NB4 (cell line): ENCODE data around the gene CDCP2.

Experiments used
- DNase-seq: peaks from one replicate; pipeline ENCODE4 v3.0.0; 2010; ENCODE audit warnings: low read depth
- H3K4me3 ChIP-seq: one replicate; pipeline ENCODE4 v1.5.1; 2011; ENCODE audit warnings: mild to moderate bottlenecking, low read depth, low read length, moderate library complexity
- MYC ChIP-seq: IDR thresholded peaks from 2 replicates; pipeline ENCODE4 v1.6.1; 2011; ENCODE audit warnings: low read depth, low read length
- POLR2A ChIP-seq: IDR thresholded peaks from 2 replicates; pipeline ENCODE4 v1.6.1; 2011; ENCODE audit warnings: mild to moderate bottlenecking; ENCODE audit not compliant: insufficient read length; ENCODE audit errors: extremely low read depth
- TF ChIP-seq, protein P1 (sequence below): IDR thresholded peaks from 2 replicates; pipeline ENCODE4 v1.6.1; 2011; ENCODE audit warnings: low read depth, low read length
- TF ChIP-seq, protein P2 (sequence below): IDR thresholded peaks from one replicate; pipeline ENCODE4 v1.5.1; 2012; ENCODE audit warnings: low read depth, low read length

Gene CDCP2

DNA sequence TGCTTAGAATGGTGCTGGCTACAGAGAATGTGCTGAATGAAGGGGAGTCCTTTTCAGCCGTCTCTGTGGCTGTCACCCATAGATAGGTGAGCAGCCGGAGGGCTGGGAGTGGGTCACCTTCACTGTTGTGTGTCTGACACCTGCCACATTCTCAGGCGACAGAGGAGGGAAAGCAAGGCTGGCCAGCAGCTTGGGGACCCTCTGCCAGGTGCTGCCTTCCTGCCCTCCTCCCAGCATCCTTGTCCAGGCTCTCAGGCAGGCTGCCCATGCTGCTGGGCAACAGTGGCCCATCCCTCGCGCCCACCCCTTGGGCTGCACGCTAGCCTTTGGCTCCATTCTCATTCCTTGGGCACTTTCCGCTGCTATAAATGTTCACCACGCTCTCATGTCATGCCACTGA is 24.9 kb upstream of the CDCP2 start:
- DNase-seq, result no peak
- TF ChIP-seq POLR2A, result no peak
- TF ChIP-seq, protein P1, sequence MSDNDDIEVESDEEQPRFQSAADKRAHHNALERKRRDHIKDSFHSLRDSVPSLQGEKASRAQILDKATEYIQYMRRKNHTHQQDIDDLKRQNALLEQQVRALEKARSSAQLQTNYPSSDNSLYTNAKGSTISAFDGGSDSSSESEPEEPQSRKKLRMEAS, result no peak
- no peak for TF ChIP-seq MYC
- TF ChIP-seq, protein P2, sequence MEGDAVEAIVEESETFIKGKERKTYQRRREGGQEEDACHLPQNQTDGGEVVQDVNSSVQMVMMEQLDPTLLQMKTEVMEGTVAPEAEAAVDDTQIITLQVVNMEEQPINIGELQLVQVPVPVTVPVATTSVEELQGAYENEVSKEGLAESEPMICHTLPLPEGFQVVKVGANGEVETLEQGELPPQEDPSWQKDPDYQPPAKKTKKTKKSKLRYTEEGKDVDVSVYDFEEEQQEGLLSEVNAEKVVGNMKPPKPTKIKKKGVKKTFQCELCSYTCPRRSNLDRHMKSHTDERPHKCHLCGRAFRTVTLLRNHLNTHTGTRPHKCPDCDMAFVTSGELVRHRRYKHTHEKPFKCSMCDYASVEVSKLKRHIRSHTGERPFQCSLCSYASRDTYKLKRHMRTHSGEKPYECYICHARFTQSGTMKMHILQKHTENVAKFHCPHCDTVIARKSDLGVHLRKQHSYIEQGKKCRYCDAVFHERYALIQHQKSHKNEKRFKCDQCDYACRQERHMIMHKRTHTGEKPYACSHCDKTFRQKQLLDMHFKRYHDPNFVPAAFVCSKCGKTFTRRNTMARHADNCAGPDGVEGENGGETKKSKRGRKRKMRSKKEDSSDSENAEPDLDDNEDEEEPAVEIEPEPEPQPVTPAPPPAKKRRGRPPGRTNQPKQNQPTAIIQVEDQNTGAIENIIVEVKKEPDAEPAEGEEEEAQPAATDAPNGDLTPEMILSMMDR, result no peak
- H3K4me3 ChIP-seq, result no peak overlapping the region

DNA sequence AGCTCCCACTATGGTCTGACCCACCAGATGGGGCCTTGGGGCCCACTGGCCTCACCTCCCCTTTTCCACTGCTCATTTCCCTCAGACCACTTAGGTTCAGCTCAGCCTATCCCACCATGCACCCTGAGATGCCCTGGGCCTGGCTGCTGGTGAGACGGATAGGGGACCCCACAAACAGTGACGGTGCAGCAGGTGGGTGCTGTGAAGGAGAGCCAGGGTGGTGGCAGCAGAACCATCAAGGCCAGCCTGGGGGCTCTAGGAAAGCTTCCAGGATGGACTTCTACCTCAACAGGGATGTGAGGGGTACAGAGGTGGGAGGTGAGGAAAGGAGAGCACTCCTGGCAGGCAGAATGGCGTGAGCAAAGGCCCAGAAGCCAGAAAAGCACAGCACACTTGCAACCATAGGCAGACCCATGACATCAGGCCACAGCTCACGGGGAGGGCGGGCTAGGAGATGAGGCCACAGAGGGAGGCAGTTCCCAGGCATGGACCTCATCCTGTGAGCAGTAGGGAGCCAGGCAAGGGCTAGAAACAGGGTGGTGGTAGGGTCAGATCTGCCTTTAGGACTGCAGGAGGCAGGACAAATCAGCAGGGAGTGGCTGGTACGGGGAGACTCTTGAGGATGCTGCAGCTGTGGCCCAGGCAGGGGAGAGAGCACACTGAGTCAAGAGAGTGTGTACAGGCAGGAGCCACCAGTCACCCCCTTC is 24.0 kb upstream of the CDCP2 start:
- TF ChIP-seq MYC, result no peak
- TF ChIP-seq, protein P2, result no peak
- no peak for TF ChIP-seq POLR2A
- TF ChIP-seq, protein P1, result no peak
- no peak for DNase-seq
- no peak overlapping the region for H3K4me3 ChIP-seq

DNA sequence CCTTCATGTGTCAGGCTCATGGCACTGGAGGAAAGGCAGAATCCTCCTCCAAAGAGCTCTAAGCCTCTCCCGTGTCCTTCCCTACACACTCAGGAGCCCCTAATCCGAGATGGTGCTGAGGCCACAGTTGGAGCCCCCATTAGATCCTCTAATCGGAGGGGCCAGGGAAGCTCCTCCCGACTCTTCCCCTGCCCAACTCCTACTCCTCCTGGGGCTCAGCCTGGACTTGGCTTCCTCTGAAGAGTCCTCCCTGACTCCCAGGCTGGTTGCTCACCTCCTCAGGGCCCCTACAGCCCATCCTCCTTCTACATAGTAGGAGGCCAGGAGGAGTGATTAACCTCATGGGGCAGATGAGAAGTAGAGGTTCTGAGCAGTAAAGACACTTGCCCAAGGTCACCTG is 21.3 kb upstream of the CDCP2 start:
- DNase-seq, result no peak
- H3K4me3 ChIP-seq, result no peak overlapping the region
- TF ChIP-seq, protein P2, result no peak
- TF ChIP-seq, protein P1, result no peak
- no peak for TF ChIP-seq MYC
- no peak for TF ChIP-seq POLR2A

DNA sequence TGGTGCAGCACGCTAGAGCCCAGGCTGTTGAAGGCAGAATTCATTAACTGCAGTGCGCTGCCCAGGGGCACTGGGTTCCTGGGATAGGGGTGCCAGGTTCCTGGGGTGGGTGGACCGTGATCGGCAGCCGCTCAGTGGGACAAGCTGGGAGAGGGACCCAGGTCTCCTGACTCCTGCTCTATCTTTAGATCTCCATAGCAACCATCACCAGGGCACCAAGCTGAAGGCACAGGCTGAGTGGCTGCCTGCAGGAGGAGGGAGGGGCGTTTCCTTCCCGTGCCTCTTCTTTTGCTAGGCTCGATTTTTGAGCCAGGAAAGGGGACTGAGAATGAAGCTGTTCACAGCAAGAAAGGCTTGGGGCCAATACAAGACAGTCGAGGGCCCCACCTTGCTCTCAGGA is 20.9 kb upstream of the CDCP2 start:
- TF ChIP-seq, protein P1, result no peak
- TF ChIP-seq POLR2A (no peak), MYC (no peak)
- TF ChIP-seq, protein P2, result no peak
- no peak overlapping the region for H3K4me3 ChIP-seq
- no peak for DNase-seq

DNA sequence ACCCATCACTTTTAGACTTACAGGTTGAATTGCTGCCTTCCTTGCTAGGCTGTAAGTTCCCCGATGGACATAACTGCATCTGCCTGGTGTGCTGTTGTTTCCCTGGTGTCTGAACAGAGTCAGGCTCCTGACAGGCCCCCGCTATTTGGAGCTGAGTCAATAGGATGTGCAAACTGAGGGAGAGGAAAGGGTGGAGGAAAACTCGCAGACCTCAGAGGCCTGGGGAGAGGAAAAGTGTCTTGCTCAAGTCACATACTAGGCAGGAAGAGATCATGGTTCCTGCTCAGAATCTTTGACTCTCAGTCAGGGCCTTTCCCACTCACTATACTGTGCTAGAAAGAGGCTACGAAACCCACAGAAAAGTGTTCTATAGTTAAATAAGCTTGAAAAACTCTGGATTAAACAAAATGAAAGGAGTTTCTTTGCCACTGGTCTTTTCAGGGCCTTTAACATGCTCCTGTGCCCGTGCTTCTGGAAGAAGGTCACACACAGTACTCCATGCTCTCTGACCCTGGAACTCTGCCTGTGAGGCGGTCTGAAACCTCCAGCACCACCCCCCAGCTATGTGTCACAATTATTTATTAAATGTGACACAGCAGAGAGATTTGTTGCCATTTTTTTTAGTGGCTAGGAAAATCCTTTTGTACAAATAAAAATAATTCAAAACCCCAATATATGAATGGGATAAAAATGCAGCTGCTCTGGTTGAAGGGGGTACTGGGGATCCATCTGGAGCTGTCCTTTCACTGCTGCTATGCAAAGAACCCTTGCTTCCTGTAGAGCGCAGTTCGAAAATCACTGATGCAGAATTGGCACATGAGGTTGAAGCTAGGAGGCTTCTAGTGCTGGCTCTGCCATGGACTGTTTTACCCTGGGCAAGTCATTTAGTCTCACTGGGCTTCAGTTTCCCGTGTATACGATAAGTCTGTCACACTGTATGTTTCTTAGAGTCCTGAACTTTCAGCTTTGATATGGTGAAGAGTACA is 20.1 kb upstream of the CDCP2 start:
- no peak for TF ChIP-seq POLR2A
- TF ChIP-seq, protein P1, result no peak
- TF ChIP-seq, protein P2, result no peak
- TF ChIP-seq MYC, result no peak
- DNase-seq, result no peak
- no peak overlapping the region for H3K4me3 ChIP-seq
